Stomach (tissue), 9 donors: ENCODE data around the gene MMP21. TPM values are rescaled to one million over a fixed set of nuclear protein-coding genes. Genes with fewer than 3 reads are reported as not detected.

ENCODE experiments used
- DNase-seq, 2 donors: peaks; one replicate each; pipeline versions ENCODE4 v3.0.0 to v3.0.0-alpha.2; 2013 to 2019
- H3K27ac ChIP-seq, 5 donors: fragments of 200-600 bp in 4 of 5; sonication (generic) in 4 of 5; one replicate each; pipeline ENCODE4 v1.5.1; 2013 to 2019; ENCODE audit warnings: mild to moderate bottlenecking in 1 of 5, moderate library complexity in 1 of 5
- H3K27me3 ChIP-seq, 3 donors: fragments of 200-600 bp; sonication (generic); one replicate each; pipeline ENCODE4 v1.5.1; 2017 to 2019; ENCODE audit warnings: mixed run types in 1 of 3
- H3K36me3 ChIP-seq, 4 donors: fragments of 200-600 bp; sonication (generic); 1 replicate in 3 of 4; 2 replicates in 1 of 4; pipeline ENCODE4 v1.5.1; 2016 to 2019
- H3K4me1 ChIP-seq, 4 donors: fragments of 200-600 bp; sonication (generic); one replicate each; pipeline ENCODE4 v1.5.1; 2016 to 2019
- H3K4me3 ChIP-seq, 4 donors: fragments of 200-600 bp; sonication (generic) in 3 of 4; one replicate each; pipeline ENCODE4 v1.5.1; 2016 to 2019; ENCODE audit warnings: mild to moderate bottlenecking in 1 of 4
- H3K9me3 ChIP-seq, 4 donors: fragments of 200-600 bp; sonication (generic); one replicate each; pipeline ENCODE4 v1.5.1; 2016 to 2019
- EP300 ChIP-seq: sonication (generic); formaldehyde crosslinking; IDR thresholded peaks from one replicate; pipeline ENCODE4 v1.6.1; 2017; ENCODE audit warnings: antibody characterized with exemption
- POLR2A ChIP-seq, 4 donors: fragments of 450-650 bp; IDR thresholded peaks; one replicate each; pipeline ENCODE4 v1.6.1; 2016; ENCODE audit warnings: antibody characterized with exemption in 4 of 4, control low read depth in 2 of 4, mild to moderate bottlenecking in 1 of 4, moderate library complexity in 1 of 4
- POLR2AphosphoS5 ChIP-seq, 3 donors: sonication (generic); formaldehyde crosslinking; IDR thresholded peaks; one replicate each; pipeline ENCODE4 v1.6.1; 2016; ENCODE audit warnings: antibody characterized with exemption in 3 of 3
- WGBS, 5 donors: extraction: QIAGEN DNeasy Blood & Tissue Kit in 3 of 5; methylation state at CpG; one replicate each; pipeline versions ENCODE4 v1.1.5 to v1.1.7; 2013 to 2018; 5-methylcytosine and 5-hydroxymethylcytosine counted together
- intact Hi-C: fragments of 100-400 bp; cut with DNase I; formaldehyde crosslinking; loops from one replicate; pipeline ENCODE4 v1.15.1; 2023; ENCODE audit warnings: low total_unique reads
- polyA plus RNA-seq, 3 donors: library from polyadenylated mRNA; stranded (reverse); fragments of 200-250 nt; gene quantifications; one replicate each; pipeline ENCODE4 v1.2.3, GENCODE V29; 2013
- total RNA-seq, 5 donors: library from RNA; depleted of rRNA; stranded (reverse); fragments of >200 nt; gene quantifications; one replicate each; pipeline versions ENCODE4 v1.1.0 to v1.2.3, GENCODE V29; 2014 to 2016
- TF ChIP-seq, protein P1 (sequence below), 7 experiments: fragments of 450-650 bp in 4 of 7; fragments of 200-600 bp in 3 of 7; sonication (generic) in 3 of 7; IDR thresholded peaks; one replicate each; pipeline ENCODE4 v1.5.1; 2016 to 2019; ENCODE audit warnings: antibody characterized with exemption in 7 of 7, control low read depth in 2 of 7, mild to moderate bottlenecking in 1 of 7
- donor health status: healthy with polysubstance abuse.
- donor health status: Bipolar disorder and iron deficiency.
- donor health status: healthy.

The MMP21 gene
- total and polyA plus RNA-seq, 8 donors, result 0.45 TPM; not detected in 7

DNA sequence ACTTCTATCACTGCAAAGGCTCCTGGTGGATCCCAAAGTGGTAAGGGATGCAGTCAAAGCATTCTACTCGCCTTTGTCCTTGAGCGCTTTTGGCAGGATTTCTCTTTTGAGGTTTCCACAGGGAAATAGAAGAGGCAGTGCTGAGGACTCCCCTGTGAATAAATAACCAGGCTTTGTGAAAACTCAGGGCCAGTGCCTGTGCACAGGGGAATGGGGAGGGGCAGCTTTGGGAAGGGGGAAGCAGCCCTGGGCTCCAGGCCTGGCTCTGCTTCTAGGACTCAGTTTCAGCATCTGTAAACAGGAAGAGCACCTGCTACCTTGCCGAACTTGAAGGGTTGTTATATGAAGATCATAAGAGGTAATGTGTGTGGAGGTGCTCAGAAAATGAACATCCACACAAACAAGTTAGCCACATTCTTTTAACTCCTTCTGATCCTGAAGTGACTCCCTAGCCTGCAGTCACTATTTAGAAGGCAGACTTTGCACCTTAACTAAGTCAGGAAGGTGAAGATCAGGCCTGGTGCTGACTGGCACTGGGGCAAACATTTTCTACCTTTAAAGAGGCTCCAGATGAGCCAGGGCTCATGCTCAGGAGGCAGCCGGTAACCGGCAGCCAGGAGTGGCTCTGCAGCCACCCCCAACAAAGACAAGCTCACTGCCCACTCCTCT lies 22.5 kb upstream of the MMP21 start:
- H3K9me3 ChIP-seq, result no peaks in the 10 kb centered on the region
- no peak overlapping the region for H3K4me3 ChIP-seq
- H3K27ac ChIP-seq, result no peak overlapping the region
- H3K27me3 ChIP-seq, result no peaks in the 10 kb centered on the region
- peak in 1 of 2 donors; percentile 18 for DNase-seq
- no peak for TF ChIP-seq EP300
- TF ChIP-seq, protein P1, sequence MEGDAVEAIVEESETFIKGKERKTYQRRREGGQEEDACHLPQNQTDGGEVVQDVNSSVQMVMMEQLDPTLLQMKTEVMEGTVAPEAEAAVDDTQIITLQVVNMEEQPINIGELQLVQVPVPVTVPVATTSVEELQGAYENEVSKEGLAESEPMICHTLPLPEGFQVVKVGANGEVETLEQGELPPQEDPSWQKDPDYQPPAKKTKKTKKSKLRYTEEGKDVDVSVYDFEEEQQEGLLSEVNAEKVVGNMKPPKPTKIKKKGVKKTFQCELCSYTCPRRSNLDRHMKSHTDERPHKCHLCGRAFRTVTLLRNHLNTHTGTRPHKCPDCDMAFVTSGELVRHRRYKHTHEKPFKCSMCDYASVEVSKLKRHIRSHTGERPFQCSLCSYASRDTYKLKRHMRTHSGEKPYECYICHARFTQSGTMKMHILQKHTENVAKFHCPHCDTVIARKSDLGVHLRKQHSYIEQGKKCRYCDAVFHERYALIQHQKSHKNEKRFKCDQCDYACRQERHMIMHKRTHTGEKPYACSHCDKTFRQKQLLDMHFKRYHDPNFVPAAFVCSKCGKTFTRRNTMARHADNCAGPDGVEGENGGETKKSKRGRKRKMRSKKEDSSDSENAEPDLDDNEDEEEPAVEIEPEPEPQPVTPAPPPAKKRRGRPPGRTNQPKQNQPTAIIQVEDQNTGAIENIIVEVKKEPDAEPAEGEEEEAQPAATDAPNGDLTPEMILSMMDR (IDR thresholded peaks at IDR 0.05), result no peak
- no peak for TF ChIP-seq POLR2A (IDR thresholded peaks at IDR 0.05)
- TF ChIP-seq POLR2AphosphoS5 (IDR thresholded peaks at IDR 0.05), result no peak
- 49 to 75% (median 66%) methylated on average over 5 of the region's 5 CpGs for WGBS, 5 donors
- no peaks in the 10 kb centered on the region for H3K4me1 ChIP-seq
- intact Hi-C loops, result no loop called here
- H3K36me3 ChIP-seq, result peaks cover 22 to 98% (median 88%) of the 10 kb centered on the region in 4 donors

DNA sequence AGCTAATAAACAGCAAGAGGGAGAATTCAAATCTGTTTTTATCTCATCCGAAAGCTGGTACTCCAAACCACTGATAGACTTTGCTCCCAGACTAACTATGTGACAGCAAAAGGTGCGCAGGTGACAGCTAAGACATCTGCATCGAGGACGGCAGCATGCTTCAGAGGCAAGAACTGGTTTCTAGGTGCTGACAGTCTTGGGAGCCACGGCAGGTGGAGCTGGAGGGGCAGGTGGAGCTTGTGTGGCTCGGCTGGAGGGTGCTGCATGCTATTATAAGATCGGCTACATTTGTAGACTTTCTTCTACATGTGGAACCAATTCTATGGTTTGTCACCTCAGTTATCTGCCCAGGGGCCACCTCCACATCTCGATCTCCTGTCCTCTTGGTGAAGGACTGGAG lies 21.8 kb upstream of the MMP21 start:
- TF ChIP-seq POLR2AphosphoS5 (IDR thresholded peaks at IDR 0.05) (no peak), POLR2A (IDR thresholded peaks at IDR 0.05) (no peak), EP300 (no peak)
- TF ChIP-seq, protein P1 (IDR thresholded peaks at IDR 0.05), result no peak
- Histone ChIP-seq H3K27me3 (no peaks in the 10 kb centered on the region), H3K36me3 (peaks cover 28 to 98% (median 90%) of the 10 kb centered on the region in 4 donors), H3K4me1 (no peaks in the 10 kb centered on the region), H3K9me3 (no peaks in the 10 kb centered on the region), H3K27ac (no peak overlapping the region), H3K4me3 (no peak overlapping the region)
- intact Hi-C loops, result no loop called here
- WGBS, 5 donors, result 87 to 92% (median 89%) methylated on average over 8 of the region's 8 CpGs
- DNase-seq, result no peak

DNA sequence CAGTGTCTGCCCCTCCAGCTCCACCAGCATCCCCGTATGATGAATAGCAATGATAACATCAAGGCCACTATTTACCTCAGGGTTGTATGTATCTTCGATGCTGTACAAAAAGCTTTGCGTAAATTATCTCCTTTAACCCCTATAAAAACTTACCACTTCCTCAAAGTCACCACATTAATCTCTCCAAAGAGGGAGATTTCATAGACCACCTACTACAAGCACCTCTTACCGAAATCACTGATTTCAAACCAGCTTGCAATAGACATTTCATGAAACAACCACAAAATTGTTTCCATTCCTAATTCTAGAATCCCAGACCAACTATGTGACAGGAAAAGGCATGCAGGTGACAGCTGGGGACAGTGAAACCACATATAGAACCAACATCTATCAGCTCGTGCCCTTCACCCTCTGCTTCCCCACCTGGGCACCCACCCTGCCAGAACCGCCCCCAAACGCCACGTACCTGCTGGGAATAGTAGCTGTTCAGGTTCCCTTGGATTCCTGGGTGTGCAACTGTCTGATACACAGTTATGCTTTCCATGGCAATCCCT lies 20.1 kb upstream of the MMP21 start:
- Histone ChIP-seq H3K27me3 (no peaks in the 10 kb centered on the region), H3K9me3 (no peaks in the 10 kb centered on the region), H3K4me3 (no peak overlapping the region), H3K4me1 (no peaks in the 10 kb centered on the region), H3K36me3 (peaks cover 32 to 97% (median 89%) of the 10 kb centered on the region in 4 donors), H3K27ac (no peak overlapping the region)
- no peak for DNase-seq
- no peak for TF ChIP-seq EP300
- TF ChIP-seq, protein P1 (IDR thresholded peaks at IDR 0.05), result no peak
- TF ChIP-seq POLR2A (IDR thresholded peaks at IDR 0.05), result no peak
- no peak for TF ChIP-seq POLR2AphosphoS5 (IDR thresholded peaks at IDR 0.05)
- 81 to 89% (median 86%) methylated on average over 8 of the region's 8 CpGs for WGBS, 5 donors
- intact Hi-C loops, result no loop called here

DNA sequence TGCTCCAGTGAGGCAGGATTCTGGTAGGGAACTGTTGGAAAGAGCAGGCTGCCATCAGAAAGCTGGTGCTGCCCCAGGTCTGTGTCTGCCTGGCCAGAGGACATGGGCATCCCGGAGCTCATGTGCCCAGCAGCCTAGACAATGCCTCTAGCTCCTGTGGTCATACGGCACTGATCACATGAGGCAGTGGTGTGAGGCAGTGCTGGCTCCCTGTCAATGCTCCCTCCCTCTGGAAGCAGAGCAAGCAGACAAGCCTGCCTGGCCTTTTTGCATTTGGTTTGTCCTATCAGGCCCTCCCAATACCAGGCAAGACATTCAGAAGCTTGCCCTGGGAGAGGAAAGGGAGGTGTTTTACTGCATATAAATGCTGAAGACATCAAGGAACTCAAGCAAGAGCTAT lies 19.5 kb upstream of the MMP21 start:
- DNase-seq, result no peak
- no peaks in the 10 kb centered on the region for H3K4me1 ChIP-seq
- H3K9me3 ChIP-seq, result no peaks in the 10 kb centered on the region
- peaks cover 32 to 93% (median 85%) of the 10 kb centered on the region in 4 donors for H3K36me3 ChIP-seq
- intact Hi-C loops, result no loop called here
- no peak for TF ChIP-seq POLR2A (IDR thresholded peaks at IDR 0.05)
- TF ChIP-seq, protein P1 (IDR thresholded peaks at IDR 0.05), result no peak
- no peak for TF ChIP-seq EP300
- no peak for TF ChIP-seq POLR2AphosphoS5 (IDR thresholded peaks at IDR 0.05)
- 67 to 88% (median 78%) methylated on average over 1 to 2 of the region's 2 CpGs for WGBS, 5 donors
- no peak overlapping the region for H3K4me3 ChIP-seq
- H3K27ac ChIP-seq, result no peak overlapping the region
- no peaks in the 10 kb centered on the region for H3K27me3 ChIP-seq
